Neural cell (in vitro differentiated cells): Measurements from ENCODE around the gene DMXL2. TPM values are rescaled to one million over a fixed set of nuclear protein-coding genes. Genes with fewer than 3 reads are reported as not detected.
"Not testable (repeated sequence)": the region's sequence is repeated elsewhere in the genome, so short reads cannot be mapped to it uniquely, and the experiment has no call there.

ENCODE experiments used
- H2AFZ ChIP-seq: fragments of 200-600, 300-800 bp; sonication (generic), shearing (Covaris generic); 2 replicates; pipeline ENCODE4 v1.6.0; 2014; ENCODE audit warnings: low read depth, mild to moderate bottlenecking, antibody characterized with exemption, low read length, moderate library complexity
- H3F3A ChIP-seq: fragments of 200-600 bp; shearing (Covaris generic); 2 replicates; pipeline ENCODE4 v1.6.1; 2016; ENCODE audit warnings: mild to moderate bottlenecking, moderate library complexity, mixed read lengths, antibody characterized with exemption, low read length; ENCODE audit not compliant: insufficient read depth, poor library complexity, severe bottlenecking
- H3K27ac ChIP-seq: fragments of 200-600, 300-800 bp; sonication (generic), shearing (Covaris generic); 2 replicates; pipeline ENCODE4 v1.5.1; 2014; ENCODE audit warnings: mild to moderate bottlenecking, low read length, moderate library complexity
- H3K27me3 ChIP-seq: fragments of 300-800, 200-600 bp; sonication (generic), shearing (Covaris generic); 2 replicates; pipeline ENCODE4 v1.6.0; 2014; ENCODE audit warnings: mild to moderate bottlenecking, low read depth, low read length, moderate library complexity; ENCODE audit not compliant: insufficient read depth
- H3K36me3 ChIP-seq: fragments of 300-800, 200-600 bp; sonication (generic), shearing (Covaris generic); 2 replicates; pipeline ENCODE4 v1.5.1; 2014; ENCODE audit warnings: mild to moderate bottlenecking, antibody characterized with exemption, low read length, moderate library complexity; ENCODE audit not compliant: insufficient read depth
- H3K4me2 ChIP-seq: fragments of 300-800, 200-600 bp; sonication (generic), shearing (Covaris generic); 2 replicates; pipeline ENCODE4 v1.6.0; 2014; ENCODE audit warnings: mild to moderate bottlenecking, low read length
- H3K4me3 ChIP-seq: fragments of 300-800, 200-600 bp; sonication (generic), shearing (Covaris generic); 2 replicates; pipeline ENCODE4 v1.5.1; 2014; ENCODE audit warnings: mild to moderate bottlenecking, low read length, moderate library complexity
- H3K79me2 ChIP-seq: fragments of 200-600 bp; shearing (Covaris generic); replicated peaks from 2 replicates; pipeline ENCODE4 v1.6.0; 2014; ENCODE audit warnings: mild to moderate bottlenecking, low read length, moderate library complexity; ENCODE audit not compliant: insufficient read depth
- H3K9ac ChIP-seq: fragments of 300-800, 200-600 bp; sonication (generic), shearing (Covaris generic); 2 replicates; pipeline ENCODE4 v1.6.1; 2016; ENCODE audit warnings: mild to moderate bottlenecking, low read length, mixed read lengths
- H3K9me2 ChIP-seq: fragments of 200-600 bp; shearing (Covaris generic); 2 replicates; pipeline ENCODE4 v1.6.1; 2016; ENCODE audit warnings: mild to moderate bottlenecking, low read length, mixed read lengths; ENCODE audit not compliant: insufficient read depth
- H3K9me3 ChIP-seq: fragments of 200-600, 300-800 bp; sonication (generic), shearing (Covaris generic); 2 replicates; pipeline ENCODE4 v1.6.1; 2016; ENCODE audit warnings: mild to moderate bottlenecking, mixed run types, low read length, moderate library complexity, mixed read lengths
- H4K20me1 ChIP-seq: fragments of 200-600 bp; shearing (Covaris generic); 2 replicates; pipeline ENCODE4 v1.6.1; 2016; ENCODE audit warnings: mild to moderate bottlenecking, mixed run types; ENCODE audit not compliant: insufficient read depth
- EP300 ChIP-seq: fragments of 450-650 bp; conservative IDR thresholded peaks from 2 replicates; pipeline ENCODE4 v1.6.1; 2014; ENCODE audit warnings: antibody characterized with exemption, mild to moderate bottlenecking, moderate library complexity; ENCODE audit not compliant: poor library complexity, severe bottlenecking
- EZH2 ChIP-seq: fragments of 200-600, 300-800 bp; shearing (Covaris generic), sonication (generic); IDR thresholded peaks from 2 replicates; pipeline ENCODE4 v1.6.1; 2014; ENCODE audit warnings: antibody characterized with exemption, low read length, borderline replicate concordance, mild to moderate bottlenecking; ENCODE audit not compliant: insufficient read depth, poor library complexity, severe bottlenecking
- MXI1 ChIP-seq: fragments of 450-650 bp; conservative IDR thresholded peaks from 2 replicates; pipeline ENCODE4 v1.6.1; 2014; ENCODE audit warnings: antibody characterized with exemption, mild to moderate bottlenecking; ENCODE audit not compliant: poor library complexity, severe bottlenecking
- POLR2AphosphoS5 ChIP-seq: IDR thresholded peaks from 2 replicates; pipeline ENCODE4 v1.6.1; 2012
- RAD21 ChIP-seq: fragments of 450-650 bp; conservative IDR thresholded peaks from 2 replicates; pipeline ENCODE4 v1.6.1; 2014; ENCODE audit warnings: antibody characterized with exemption, mild to moderate bottlenecking, moderate library complexity
- SMC3 ChIP-seq: fragments of 450-650 bp; conservative IDR thresholded peaks from 2 replicates; pipeline ENCODE4 v1.6.1; 2014; ENCODE audit warnings: antibody characterized with exemption, mild to moderate bottlenecking, moderate library complexity; ENCODE audit not compliant: poor library complexity
- TAF1 ChIP-seq: IDR thresholded peaks from 2 replicates; pipeline ENCODE4 v1.6.1; 2012; ENCODE audit warnings: low read depth
- polyA plus RNA-seq: library from polyadenylated mRNA; depleted of rRNA; stranded (reverse); fragments of >200 nt; gene quantifications from 2 replicates; pipeline ENCODE4 v1.2.3, GENCODE V29; 2014
- TF ChIP-seq, protein P1 (sequence below): IDR thresholded peaks from 2 replicates; pipeline ENCODE4 v1.6.1; 2012; ENCODE audit warnings: borderline replicate concordance
- TF ChIP-seq, protein P2 (sequence below): fragments of 450-650 bp; IDR thresholded peaks from 2 replicates; pipeline ENCODE4 v1.5.1; 2014; ENCODE audit warnings: antibody characterized with exemption, mild to moderate bottlenecking, moderate library complexity; ENCODE audit not compliant: poor library complexity, severe bottlenecking

DMXL2 gene
- polyA plus RNA-seq, 1 donor from 2014 or later: 176 TPM

DNA sequence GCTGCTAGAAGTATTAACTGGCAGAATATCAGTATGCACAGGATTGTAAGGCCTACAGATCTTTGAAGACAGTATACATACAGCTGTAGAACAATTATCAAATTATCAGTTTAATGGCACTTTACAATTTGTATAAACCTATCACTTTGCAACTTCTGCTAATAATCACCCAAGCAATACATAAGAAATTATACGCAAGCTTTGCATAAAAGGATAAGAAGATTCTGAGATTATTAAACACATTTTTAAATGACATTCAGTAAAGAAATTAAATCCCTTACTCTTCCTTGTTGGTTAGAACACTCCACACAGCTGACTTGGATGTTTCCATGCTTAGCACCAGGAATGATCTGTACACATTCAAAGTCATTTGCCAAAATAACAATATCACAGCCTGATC is 46.8 kb downstream of the DMXL2 start:
- no peak overlapping the region for H3K4me2 ChIP-seq
- TF ChIP-seq EP300: no peak
- TF ChIP-seq, protein P1, sequence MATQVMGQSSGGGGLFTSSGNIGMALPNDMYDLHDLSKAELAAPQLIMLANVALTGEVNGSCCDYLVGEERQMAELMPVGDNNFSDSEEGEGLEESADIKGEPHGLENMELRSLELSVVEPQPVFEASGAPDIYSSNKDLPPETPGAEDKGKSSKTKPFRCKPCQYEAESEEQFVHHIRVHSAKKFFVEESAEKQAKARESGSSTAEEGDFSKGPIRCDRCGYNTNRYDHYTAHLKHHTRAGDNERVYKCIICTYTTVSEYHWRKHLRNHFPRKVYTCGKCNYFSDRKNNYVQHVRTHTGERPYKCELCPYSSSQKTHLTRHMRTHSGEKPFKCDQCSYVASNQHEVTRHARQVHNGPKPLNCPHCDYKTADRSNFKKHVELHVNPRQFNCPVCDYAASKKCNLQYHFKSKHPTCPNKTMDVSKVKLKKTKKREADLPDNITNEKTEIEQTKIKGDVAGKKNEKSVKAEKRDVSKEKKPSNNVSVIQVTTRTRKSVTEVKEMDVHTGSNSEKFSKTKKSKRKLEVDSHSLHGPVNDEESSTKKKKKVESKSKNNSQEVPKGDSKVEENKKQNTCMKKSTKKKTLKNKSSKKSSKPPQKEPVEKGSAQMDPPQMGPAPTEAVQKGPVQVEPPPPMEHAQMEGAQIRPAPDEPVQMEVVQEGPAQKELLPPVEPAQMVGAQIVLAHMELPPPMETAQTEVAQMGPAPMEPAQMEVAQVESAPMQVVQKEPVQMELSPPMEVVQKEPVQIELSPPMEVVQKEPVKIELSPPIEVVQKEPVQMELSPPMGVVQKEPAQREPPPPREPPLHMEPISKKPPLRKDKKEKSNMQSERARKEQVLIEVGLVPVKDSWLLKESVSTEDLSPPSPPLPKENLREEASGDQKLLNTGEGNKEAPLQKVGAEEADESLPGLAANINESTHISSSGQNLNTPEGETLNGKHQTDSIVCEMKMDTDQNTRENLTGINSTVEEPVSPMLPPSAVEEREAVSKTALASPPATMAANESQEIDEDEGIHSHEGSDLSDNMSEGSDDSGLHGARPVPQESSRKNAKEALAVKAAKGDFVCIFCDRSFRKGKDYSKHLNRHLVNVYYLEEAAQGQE: no peak
- TF ChIP-seq TAF1: no peak
- TF ChIP-seq SMC3: no peak
- TF ChIP-seq POLR2AphosphoS5: no peak
- TF ChIP-seq, protein P2, sequence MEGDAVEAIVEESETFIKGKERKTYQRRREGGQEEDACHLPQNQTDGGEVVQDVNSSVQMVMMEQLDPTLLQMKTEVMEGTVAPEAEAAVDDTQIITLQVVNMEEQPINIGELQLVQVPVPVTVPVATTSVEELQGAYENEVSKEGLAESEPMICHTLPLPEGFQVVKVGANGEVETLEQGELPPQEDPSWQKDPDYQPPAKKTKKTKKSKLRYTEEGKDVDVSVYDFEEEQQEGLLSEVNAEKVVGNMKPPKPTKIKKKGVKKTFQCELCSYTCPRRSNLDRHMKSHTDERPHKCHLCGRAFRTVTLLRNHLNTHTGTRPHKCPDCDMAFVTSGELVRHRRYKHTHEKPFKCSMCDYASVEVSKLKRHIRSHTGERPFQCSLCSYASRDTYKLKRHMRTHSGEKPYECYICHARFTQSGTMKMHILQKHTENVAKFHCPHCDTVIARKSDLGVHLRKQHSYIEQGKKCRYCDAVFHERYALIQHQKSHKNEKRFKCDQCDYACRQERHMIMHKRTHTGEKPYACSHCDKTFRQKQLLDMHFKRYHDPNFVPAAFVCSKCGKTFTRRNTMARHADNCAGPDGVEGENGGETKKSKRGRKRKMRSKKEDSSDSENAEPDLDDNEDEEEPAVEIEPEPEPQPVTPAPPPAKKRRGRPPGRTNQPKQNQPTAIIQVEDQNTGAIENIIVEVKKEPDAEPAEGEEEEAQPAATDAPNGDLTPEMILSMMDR: no peak
- TF ChIP-seq EZH2: no peak
- TF ChIP-seq RAD21: no peak
- no peak for TF ChIP-seq MXI1

DNA sequence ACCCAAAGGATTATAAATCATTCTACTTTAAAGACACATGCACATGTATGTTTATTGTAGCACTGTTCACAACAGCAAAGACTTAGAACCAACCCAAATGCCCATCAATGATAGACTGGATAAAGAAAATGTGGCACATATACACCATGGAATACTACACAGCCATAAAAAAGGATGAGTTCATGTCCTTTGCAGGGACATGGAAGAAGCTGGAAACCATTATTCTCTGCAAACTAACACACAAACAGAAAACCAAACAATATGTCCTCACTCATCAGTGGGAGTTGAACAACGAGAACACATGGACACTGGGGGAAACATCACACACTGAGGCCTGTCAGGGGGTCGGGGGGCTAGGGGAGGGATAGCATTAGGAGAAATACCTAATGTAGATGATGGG is 49.2 kb downstream of the DMXL2 start:
- not testable (repeated sequence) for H3K9me3 ChIP-seq, H3K9ac ChIP-seq, H3K4me3 ChIP-seq, H3F3A ChIP-seq, H4K20me1 ChIP-seq, H3K79me2 ChIP-seq, H3K27ac ChIP-seq, H3K36me3 ChIP-seq, H3K4me2 ChIP-seq, H2AFZ ChIP-seq, H3K9me2 ChIP-seq, H3K27me3 ChIP-seq

More for the DNA sequence above, 46.8 kb downstream of the DMXL2 start:
- H4K20me1 ChIP-seq: no peaks in the 10 kb centered on the region
- H3F3A ChIP-seq: no peaks in the 10 kb centered on the region
- no peaks in the 10 kb centered on the region for H3K9me3 ChIP-seq
- no peaks in the 10 kb centered on the region for H3K27me3 ChIP-seq
- no peaks in the 10 kb centered on the region for H3K36me3 ChIP-seq
- no peaks in the 10 kb centered on the region for H3K9me2 ChIP-seq
- peaks cover 11% of the 10 kb centered on the region for H3K79me2 ChIP-seq
- H3K9ac ChIP-seq: no peak overlapping the region
- no peak overlapping the region for H2AFZ ChIP-seq
- H3K27ac ChIP-seq: no peak overlapping the region
- no peak overlapping the region for H3K4me3 ChIP-seq

DNA sequence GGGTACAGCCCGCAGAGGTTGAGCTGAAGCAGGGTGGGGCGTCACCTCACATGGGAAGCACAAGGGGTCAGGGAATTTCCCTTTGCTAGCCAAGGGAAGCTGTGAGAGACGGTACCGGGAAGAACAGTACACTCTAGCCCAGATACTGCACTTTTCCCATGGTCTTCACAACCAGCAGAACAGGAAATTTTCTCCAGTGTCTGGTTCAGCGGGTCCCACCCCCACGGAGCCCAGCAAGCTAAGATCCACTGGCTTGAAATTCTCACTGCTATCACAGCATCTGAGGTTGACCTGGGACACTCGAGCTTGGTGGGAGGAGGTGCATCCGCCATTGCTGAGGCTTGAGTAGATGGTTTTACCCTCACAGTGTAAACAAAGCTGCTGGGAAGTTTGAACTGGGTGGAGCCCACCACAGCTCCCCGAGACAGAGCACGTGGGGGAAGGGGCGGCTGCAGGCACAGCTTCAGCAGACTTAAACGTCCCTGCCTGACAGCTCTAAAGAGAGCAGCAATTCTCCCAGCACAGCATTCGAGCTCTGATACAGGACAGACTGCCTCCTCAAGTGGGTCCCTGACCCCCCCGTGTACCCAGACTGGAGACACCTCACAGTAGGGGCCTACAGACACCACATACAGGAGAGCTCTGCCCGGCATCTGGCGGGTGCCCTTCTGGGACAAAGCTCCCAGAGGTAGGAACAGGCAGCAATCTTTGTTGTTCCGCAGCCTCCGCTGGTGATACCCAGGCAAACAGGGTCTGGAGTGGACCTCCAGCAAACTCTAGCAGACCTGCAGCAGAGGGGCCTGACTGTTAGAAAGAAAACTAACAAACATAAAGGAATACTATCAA is 53.4 kb downstream of the DMXL2 start:
- not testable (repeated sequence) for H3K4me3 ChIP-seq, H3F3A ChIP-seq, H3K9me3 ChIP-seq, H3K9ac ChIP-seq, H3K36me3 ChIP-seq, H3K27ac ChIP-seq, H3K4me2 ChIP-seq, H3K27me3 ChIP-seq, H3K9me2 ChIP-seq, H2AFZ ChIP-seq, H3K79me2 ChIP-seq, H4K20me1 ChIP-seq
